CD14-positive monocyte (primary cell): Measurements from ENCODE around the gene MEOX1. TPM values are rescaled to one million over a fixed set of nuclear protein-coding genes. Genes with fewer than 3 reads are reported as not detected.

Experiments used
- DNase-seq, 3 donors: peaks; one replicate each; pipeline ENCODE4 v3.0.0-alpha.2; 2011 to 2022
- H2AFZ ChIP-seq: 2 replicates; pipeline ENCODE4 v1.6.0; 2012; ENCODE audit warnings: mild to moderate bottlenecking, low read depth, low read length, inconsistent platforms; ENCODE audit not compliant: insufficient read depth, poor library complexity, severe bottlenecking
- H3K27ac ChIP-seq, 2 donors: 1 replicate in 1 of 2; 2 replicates in 1 of 2; pipeline ENCODE4 v1.5.1; 2012 to 2013; ENCODE audit warnings: low read length in 2 of 2, control low read depth in 1 of 2, inconsistent platforms in 1 of 2, low read depth in 1 of 2, mild to moderate bottlenecking in 1 of 2
- H3K27me3 ChIP-seq, 2 donors: one replicate each; pipeline versions ENCODE4 v1.6.0 to v1.6.1; 2011 to 2013; ENCODE audit warnings: low read length in 2 of 2; ENCODE audit not compliant: control insufficient read depth in 2 of 2, insufficient read depth in 2 of 2
- H3K36me3 ChIP-seq, 2 donors: replicated peaks in 1 of 2; 1 replicate in 1 of 2; 2 replicates in 1 of 2; pipeline versions ENCODE4 v1.5.1 to v1.6.1; 2012 to 2013; ENCODE audit warnings: low read length in 2 of 2, control low read depth in 1 of 2, inconsistent platforms in 1 of 2, mild to moderate bottlenecking in 1 of 2; ENCODE audit not compliant: insufficient read depth in 2 of 2, control insufficient read depth in 1 of 2
- H3K4me1 ChIP-seq, 2 donors: 1 replicate in 1 of 2; 2 replicates in 1 of 2; pipeline versions ENCODE4 v1.5.1 to v1.6.1; 2012 to 2013; ENCODE audit warnings: low read length in 2 of 2, control low read depth in 1 of 2, inconsistent platforms in 1 of 2, mild to moderate bottlenecking in 1 of 2, moderate library complexity in 1 of 2; ENCODE audit not compliant: insufficient read depth in 2 of 2, control insufficient read depth in 1 of 2
- H3K4me2 ChIP-seq: replicated peaks from 2 replicates; pipeline ENCODE3; 2012; ENCODE audit warnings: low read length, moderate library complexity, mild to moderate bottlenecking; ENCODE audit not compliant: poor library complexity, severe bottlenecking; ENCODE audit errors: extremely low read depth
- H3K4me3 ChIP-seq, 3 experiments: fragments of 200-600 bp in 1 of 3; sonication (generic) in 1 of 3; replicated peaks in 1 of 3; 1 replicate in 2 of 3; 2 replicates in 1 of 3; pipeline ENCODE4 v1.5.1; 2011 to 2013; ENCODE audit warnings: low read length in 3 of 3, mild to moderate bottlenecking in 3 of 3, control low read depth in 2 of 3, low read depth in 2 of 3, inconsistent platforms in 1 of 3, moderate library complexity in 1 of 3
- H3K79me2 ChIP-seq: 2 replicates; pipeline ENCODE4 v1.6.0; 2012; ENCODE audit warnings: mild to moderate bottlenecking, control low read depth, inconsistent platforms, low read length, moderate library complexity; ENCODE audit not compliant: insufficient read depth
- H3K9ac ChIP-seq: 2 replicates; pipeline ENCODE4 v1.6.0; 2017; ENCODE audit warnings: low read length, mild to moderate bottlenecking; ENCODE audit not compliant: insufficient read depth, poor library complexity, severe bottlenecking
- H3K9me3 ChIP-seq, 2 donors: replicated peaks in 1 of 2; 1 replicate in 1 of 2; 2 replicates in 1 of 2; pipeline versions ENCODE4 v1.5.1 to v1.6.1; 2012 to 2013; ENCODE audit warnings: low read length in 2 of 2, control low read depth in 1 of 2; ENCODE audit not compliant: control insufficient read depth in 1 of 2, insufficient read depth in 1 of 2
- H4K20me1 ChIP-seq: 2 replicates; pipeline ENCODE4 v1.6.0; 2012; ENCODE audit warnings: mild to moderate bottlenecking, low read length, control low read depth, moderate library complexity; ENCODE audit not compliant: insufficient read depth
- H3K27ac Mint-ChIP-seq, 7 donors: one replicate each; pipeline ENCODE4 v1.8.0; 2020; ENCODE audit warnings: mild to moderate bottlenecking in 7 of 7, mixed read lengths in 7 of 7, moderate library complexity in 6 of 7, inconsistent platforms in 2 of 7
- H3K27me3 Mint-ChIP-seq, 3 donors: one replicate each; pipeline ENCODE4 v1.8.0; 2021 to 2022; ENCODE audit warnings: low read depth in 3 of 3, mild to moderate bottlenecking in 3 of 3, mixed read lengths in 3 of 3, moderate library complexity in 3 of 3, inconsistent platforms in 1 of 3
- H3K36me3 Mint-ChIP-seq, 2 donors: one replicate each; pipeline ENCODE4 v1.8.0; 2020; ENCODE audit warnings: mixed read lengths in 2 of 2, inconsistent platforms in 1 of 2, mild to moderate bottlenecking in 1 of 2
- H3K4me1 Mint-ChIP-seq: one replicate; pipeline ENCODE4 v1.8.0; 2020; ENCODE audit warnings: mild to moderate bottlenecking, mixed read lengths
- H3K4me3 Mint-ChIP-seq, 2 donors: one replicate each; pipeline ENCODE4 v1.8.0; 2020; ENCODE audit warnings: mild to moderate bottlenecking in 2 of 2, mixed read lengths in 2 of 2, moderate library complexity in 1 of 2
- H3K9me3 Mint-ChIP-seq, 7 donors: one replicate each; pipeline ENCODE4 v1.8.0; 2020 to 2022; ENCODE audit warnings: mixed read lengths in 7 of 7, mild to moderate bottlenecking in 6 of 7, moderate library complexity in 6 of 7, inconsistent platforms in 2 of 7
- CTCF ChIP-seq: fragments of 200-600 bp; IDR thresholded peaks from one replicate; pipeline ENCODE4 v1.8.0; 2022; ENCODE audit warnings: antibody characterized with exemption, mild to moderate bottlenecking
- WGBS: methylation state at CpG from one replicate; pipeline ENCODE4 v1.1.5; 2013; ENCODE audit warnings: missing lambda C conversion rate; ENCODE audit not compliant: insufficient coverage; 5-methylcytosine and 5-hydroxymethylcytosine counted together
- intact Hi-C, 2 donors: fragments of 100-400 bp; cut with micrococcal nuclease; formaldehyde crosslinking; loops; one replicate each; pipeline versions ENCODE4 v1.15.0 to v1.15.1; 2023
- polyA plus RNA-seq, 3 donors: library from polyadenylated mRNA; depleted of rRNA in 1 of 3; unstranded in 2 of 3; stranded (reverse) in 1 of 3; fragments of 300-500 nt in 2 of 3; fragments of >200 nt in 1 of 3; fragmentation: Illumina TruSeq in 2 of 3; gene quantifications; 1 replicate in 2 of 3; 2 replicates in 1 of 3; pipeline ENCODE4 v1.2.3, GENCODE V29; 2012 to 2021

Gene MEOX1
- polyA plus RNA-seq, 3 donors, result 0.06 TPM; not detected in 2

- intact Hi-C loops, result no loop called here
- 96% methylated on average over 7 of the region's 10 CpGs for WGBS
These were observed 36.2 kb upstream of the MEOX1 start for GRCh38 chr17:43697937-43698336.

GRCh38 chr17:43696891-43697290 is 35.2 kb upstream of the MEOX1 start:
- Histone ChIP-seq H4K20me1 (no peaks in the 10 kb centered on the region), H3K4me3 (no peak overlapping the region), H3K36me3 (no peaks in the 10 kb centered on the region), H3K27me3 (peaks cover 2 to 27% of the 10 kb centered on the region in 2 donors), H2AFZ (no peak overlapping the region), H3K79me2 (no peaks in the 10 kb centered on the region), H3K4me1 (peaks cover 9 to 16% of the 10 kb centered on the region in 2 donors), H3K4me2 (no peak overlapping the region), H3K27ac (no peak overlapping the region), H3K9me3 (peaks cover 0 to 2% of the 10 kb centered on the region in 2 donors), H3K9ac (no peak overlapping the region)
- H3K36me3 Mint-ChIP-seq, result no peaks in the 10 kb centered on the region
- H3K9me3 Mint-ChIP-seq, result peaks cover 4 to 6% (median 6%) of the 10 kb centered on the region in 7 donors
- WGBS, result 100% methylated on average over 1 of the region's 2 CpGs
- no peak for TF ChIP-seq CTCF
- peak overlapping the region in 1 of 7 donors; percentile 35 for H3K27ac Mint-ChIP-seq
- DNase-seq, result no peak
- H3K4me3 Mint-ChIP-seq, result no peak overlapping the region
- peaks cover 12% of the 10 kb centered on the region for H3K4me1 Mint-ChIP-seq
- intact Hi-C loops, result no loop called here
- peaks cover 27 to 47% (median 31%) of the 10 kb centered on the region in 3 donors for H3K27me3 Mint-ChIP-seq

More at GRCh38 chr17:43697937-43698336, 36.2 kb upstream of the MEOX1 start:
- no peak for TF ChIP-seq CTCF
- H2AFZ ChIP-seq, result no peak overlapping the region
- H4K20me1 ChIP-seq, result no peaks in the 10 kb centered on the region
- no peak overlapping the region for H3K9ac ChIP-seq
- Mint-ChIP-seq H3K36me3 (peaks cover 0 to under 1% of the 10 kb centered on the region in 2 donors), H3K4me3 (no peak overlapping the region), H3K27me3 (peaks cover 36 to 56% (median 37%) of the 10 kb centered on the region in 3 donors), H3K9me3 (peaks cover 7 to 12% (median 11%) of the 10 kb centered on the region in 7 donors), H3K27ac (no peak overlapping the region), H3K4me1 (peaks cover 15% of the 10 kb centered on the region)
- H3K36me3 ChIP-seq, result no peaks in the 10 kb centered on the region
- H3K79me2 ChIP-seq, result no peaks in the 10 kb centered on the region
- no peak for DNase-seq
- peaks cover 2 to 27% of the 10 kb centered on the region in 2 donors for H3K27me3 ChIP-seq
- H3K9me3 ChIP-seq, result peaks cover 4 to 6% of the 10 kb centered on the region in 2 donors
- no peak overlapping the region for H3K4me2 ChIP-seq
- no peak overlapping the region for H3K4me3 ChIP-seq
- peaks cover 9 to 16% of the 10 kb centered on the region in 2 donors for H3K4me1 ChIP-seq
- H3K27ac ChIP-seq, result no peak overlapping the region
